RWPE2 (cell line): ENCODE measurements around the gene ARAP3.
A peak's percentile ranks its signal among the peaks of the same experiment; 100 is the strongest.

Source experiments
- ATAC-seq: fragments of 200-7000 bp; cut with Tn5 transposase; 3 replicates; pipeline ENCODE4 v1.9.1; 2021; ENCODE audit warnings: low read depth
- DNase-seq: peaks from one replicate; pipeline ENCODE4 v3.0.0-alpha.2; 2020; ENCODE audit warnings: low spot score
- H3K27ac ChIP-seq: fragments of 450-650 bp; 2 replicates; pipeline ENCODE4 v1.5.1; 2017; ENCODE audit warnings: mild to moderate bottlenecking; ENCODE audit not compliant: poor library complexity, severe bottlenecking
- H3K27me3 ChIP-seq: fragments of 250-450 bp; sonication (Bioruptor Pico); 2 replicates; pipeline ENCODE4 v1.5.1; 2021; ENCODE audit warnings: mild to moderate bottlenecking, moderate library complexity; ENCODE audit not compliant: insufficient read depth, poor library complexity, severe bottlenecking
- H3K36me3 ChIP-seq: fragments of 250-450 bp; sonication (Bioruptor Pico); 2 replicates; pipeline ENCODE4 v1.5.1; 2020; ENCODE audit warnings: low read depth, mild to moderate bottlenecking, moderate library complexity
- H3K4me1 ChIP-seq: fragments of 250-450 bp; sonication (Bioruptor Pico); 2 replicates; pipeline ENCODE4 v1.5.1; 2021; ENCODE audit warnings: mild to moderate bottlenecking, moderate library complexity; ENCODE audit not compliant: insufficient read depth, poor library complexity, severe bottlenecking
- H3K4me3 ChIP-seq: fragments of 250-450 bp; sonication (Bioruptor Pico); 2 replicates; pipeline ENCODE4 v1.5.1; 2021; ENCODE audit warnings: mild to moderate bottlenecking, moderate library complexity; ENCODE audit not compliant: severe bottlenecking
- H3K9me3 ChIP-seq: fragments of 250-450 bp; sonication (Bioruptor Pico); 2 replicates; pipeline ENCODE4 v1.5.1; 2021; ENCODE audit warnings: mild to moderate bottlenecking, moderate library complexity; ENCODE audit not compliant: severe bottlenecking
- TF ChIP-seq, protein P1 (sequence below): fragments of 450-650 bp; IDR thresholded peaks from one replicate; pipeline ENCODE4 v1.5.1; 2017; ENCODE audit warnings: mild to moderate bottlenecking, moderate library complexity; ENCODE audit not compliant: poor library complexity, severe bottlenecking

ARAP3 gene

DNA sequence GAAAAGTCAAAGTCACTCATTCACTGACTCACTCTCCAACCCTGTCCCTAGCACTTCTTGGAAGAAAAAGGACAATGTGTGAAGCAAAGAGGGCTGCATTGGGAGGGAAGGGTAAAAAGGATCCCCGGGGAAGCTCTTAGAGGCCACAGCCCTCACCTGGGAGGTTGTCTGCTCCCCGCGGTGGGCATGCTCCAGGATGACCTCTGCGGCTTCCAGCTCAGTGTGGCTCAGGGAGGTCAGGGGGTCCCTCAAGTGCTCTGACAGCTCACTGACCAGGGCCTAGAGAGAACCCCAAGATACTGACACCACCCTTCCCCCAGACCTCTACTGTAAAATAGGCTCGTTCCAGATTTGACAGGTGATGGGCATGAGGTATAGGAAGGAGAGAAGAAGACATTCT is 34.8 kb downstream of the ARAP3 start:
- no peak for ATAC-seq
- Histone ChIP-seq H3K9me3 (no peaks in the 10 kb centered on the region), H3K4me3 (no peak overlapping the region), H3K27ac (no peak overlapping the region), H3K4me1 (no peaks in the 10 kb centered on the region), H3K27me3 (no peaks in the 10 kb centered on the region), H3K36me3 (peaks cover 18% of the 10 kb centered on the region)
- TF ChIP-seq, protein P1, sequence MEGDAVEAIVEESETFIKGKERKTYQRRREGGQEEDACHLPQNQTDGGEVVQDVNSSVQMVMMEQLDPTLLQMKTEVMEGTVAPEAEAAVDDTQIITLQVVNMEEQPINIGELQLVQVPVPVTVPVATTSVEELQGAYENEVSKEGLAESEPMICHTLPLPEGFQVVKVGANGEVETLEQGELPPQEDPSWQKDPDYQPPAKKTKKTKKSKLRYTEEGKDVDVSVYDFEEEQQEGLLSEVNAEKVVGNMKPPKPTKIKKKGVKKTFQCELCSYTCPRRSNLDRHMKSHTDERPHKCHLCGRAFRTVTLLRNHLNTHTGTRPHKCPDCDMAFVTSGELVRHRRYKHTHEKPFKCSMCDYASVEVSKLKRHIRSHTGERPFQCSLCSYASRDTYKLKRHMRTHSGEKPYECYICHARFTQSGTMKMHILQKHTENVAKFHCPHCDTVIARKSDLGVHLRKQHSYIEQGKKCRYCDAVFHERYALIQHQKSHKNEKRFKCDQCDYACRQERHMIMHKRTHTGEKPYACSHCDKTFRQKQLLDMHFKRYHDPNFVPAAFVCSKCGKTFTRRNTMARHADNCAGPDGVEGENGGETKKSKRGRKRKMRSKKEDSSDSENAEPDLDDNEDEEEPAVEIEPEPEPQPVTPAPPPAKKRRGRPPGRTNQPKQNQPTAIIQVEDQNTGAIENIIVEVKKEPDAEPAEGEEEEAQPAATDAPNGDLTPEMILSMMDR = no peak
- DNase-seq = no peak

DNA sequence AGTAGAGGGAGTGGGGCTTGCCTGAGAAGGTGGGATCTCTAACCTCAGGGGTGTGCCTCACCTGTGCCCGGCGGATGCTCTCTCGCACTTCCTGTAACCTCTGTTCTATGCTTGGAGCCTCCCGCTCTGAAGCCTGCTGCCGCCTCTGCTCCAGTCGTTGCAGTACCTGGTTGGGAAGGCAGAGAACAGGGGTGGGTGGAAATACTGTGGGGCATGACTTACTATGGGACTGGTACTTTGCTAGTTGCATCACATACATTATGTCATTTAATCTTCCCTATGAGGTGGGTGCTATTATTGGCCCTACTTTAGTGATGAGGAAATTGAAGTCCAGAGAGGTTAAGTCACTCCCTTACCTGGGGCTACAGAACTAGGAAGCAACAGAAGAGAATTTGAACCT is 36.0 kb downstream of the ARAP3 start:
- ATAC-seq (peak; percentile 28), DNase-seq (no peak)
- Histone ChIP-seq H3K27ac (no peak overlapping the region), H3K4me1 (no peaks in the 10 kb centered on the region), H3K9me3 (no peaks in the 10 kb centered on the region), H3K27me3 (no peaks in the 10 kb centered on the region), H3K4me3 (no peak overlapping the region), H3K36me3 (peaks cover 19% of the 10 kb centered on the region)
- TF ChIP-seq, protein P1 = no peak

DNA sequence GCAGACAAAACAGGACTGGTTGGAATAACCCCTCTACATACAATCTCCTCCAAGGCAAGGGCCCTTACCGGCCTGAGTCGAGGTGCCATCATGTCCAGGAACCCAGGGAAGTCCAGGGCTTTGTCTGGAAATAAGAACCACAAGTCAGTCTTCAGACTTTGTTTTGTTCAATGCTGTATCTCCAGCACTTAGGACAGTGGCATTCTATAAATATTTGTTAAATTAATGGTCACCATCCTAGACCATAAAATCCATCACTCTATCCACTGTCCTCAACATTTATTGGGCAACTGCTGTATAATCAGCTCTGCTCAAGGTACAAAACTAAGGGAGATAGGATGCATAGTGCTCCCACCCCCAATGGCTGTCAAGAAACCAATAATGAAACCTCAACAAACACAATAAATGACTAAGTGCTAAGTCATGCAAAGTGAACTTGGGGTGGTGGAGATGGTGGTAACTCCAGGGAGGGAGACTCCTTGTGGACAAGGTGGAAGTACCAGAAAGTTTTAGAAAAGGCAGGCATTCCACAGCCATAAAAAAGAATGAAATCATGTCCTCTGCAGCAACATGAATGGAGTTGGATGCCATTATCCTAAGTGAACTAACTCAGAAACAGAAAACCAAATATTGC is 40.3 kb downstream of the ARAP3 start:
- ATAC-seq = peak; percentile 66
- no peak for DNase-seq
- TF ChIP-seq, protein P1 = peak; percentile 73
- no peak overlapping the region for H3K27ac ChIP-seq
- H3K36me3 ChIP-seq = peaks cover 19% of the 10 kb centered on the region
- no peaks in the 10 kb centered on the region for H3K27me3 ChIP-seq
- H3K9me3 ChIP-seq = no peaks in the 10 kb centered on the region
- H3K4me3 ChIP-seq = no peak overlapping the region
- no peaks in the 10 kb centered on the region for H3K4me1 ChIP-seq

DNA sequence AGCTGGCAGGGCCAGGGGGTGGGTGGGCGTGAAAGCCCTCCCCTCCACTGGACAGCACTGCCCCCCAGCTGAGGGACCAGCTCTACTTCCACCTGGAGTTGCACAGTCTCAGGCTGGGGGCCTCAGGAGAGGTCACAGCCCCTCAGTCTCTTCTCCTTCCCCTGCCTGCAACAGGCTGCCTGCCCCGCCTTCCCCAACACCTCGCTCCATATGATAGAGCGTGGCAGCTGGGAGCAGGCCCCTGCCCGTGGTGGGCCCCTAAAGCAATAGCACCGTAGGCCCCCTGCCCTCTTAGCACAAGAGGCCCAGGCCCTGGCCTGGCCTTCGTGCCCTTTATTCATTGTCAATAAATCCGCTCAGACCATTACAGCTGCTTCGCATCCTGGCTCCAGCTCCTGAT is 41.3 kb downstream of the ARAP3 start:
- TF ChIP-seq, protein P1 = no peak
- ATAC-seq (no peak), DNase-seq (no peak)
- H3K27ac ChIP-seq = no peak overlapping the region
- H3K27me3 ChIP-seq = no peaks in the 10 kb centered on the region
- peaks cover 18% of the 10 kb centered on the region for H3K36me3 ChIP-seq
- H3K4me1 ChIP-seq = peaks cover 1% of the 10 kb centered on the region
- no peak overlapping the region for H3K4me3 ChIP-seq
- H3K9me3 ChIP-seq = no peaks in the 10 kb centered on the region

DNA sequence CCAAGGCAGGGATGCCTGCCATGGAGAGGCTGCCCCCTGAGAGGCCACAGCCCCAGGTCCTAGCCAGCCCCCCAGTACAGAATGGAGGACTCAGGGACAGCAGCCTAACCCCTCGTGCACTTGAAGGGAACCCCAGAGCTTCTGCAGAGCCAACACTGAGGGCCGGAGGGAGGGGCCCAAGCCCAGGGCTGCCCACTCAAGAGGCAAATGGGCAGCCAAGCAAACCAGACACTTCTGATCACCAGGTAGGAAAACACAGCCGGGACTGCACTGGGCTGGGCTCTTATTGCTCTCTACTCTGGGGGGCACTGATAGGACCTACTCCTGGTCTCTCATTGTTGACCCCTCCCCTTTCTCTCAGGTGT is 42.0 kb downstream of the ARAP3 start:
- peaks cover 5% of the 10 kb centered on the region for H3K4me1 ChIP-seq
- no peak overlapping the region for H3K27ac ChIP-seq
- ATAC-seq (no peak), DNase-seq (no peak)
- no peaks in the 10 kb centered on the region for H3K9me3 ChIP-seq
- no peaks in the 10 kb centered on the region for H3K27me3 ChIP-seq
- H3K36me3 ChIP-seq = peaks cover 12% of the 10 kb centered on the region
- H3K4me3 ChIP-seq = no peak overlapping the region
- TF ChIP-seq, protein P1 = no peak
